HG03378 (cell line): ENCODE results near the gene ZFR2.
A peak's percentile ranks its signal among the peaks of the same experiment; 100 is the strongest.
"Not testable (repeated sequence)": the region's sequence is repeated elsewhere in the genome, so short reads cannot be mapped to it uniquely, and the experiment has no call there.

ENCODE experiments used
- ATAC-seq: cut with Tn5 transposase; IDR thresholded peaks from one replicate; pipeline ENCODE4 v1.9.1; 2021; ENCODE audit warnings: mild to moderate bottlenecking, moderate library complexity; ENCODE audit not compliant: unreplicated experiment

ZFR2 gene

DNA sequence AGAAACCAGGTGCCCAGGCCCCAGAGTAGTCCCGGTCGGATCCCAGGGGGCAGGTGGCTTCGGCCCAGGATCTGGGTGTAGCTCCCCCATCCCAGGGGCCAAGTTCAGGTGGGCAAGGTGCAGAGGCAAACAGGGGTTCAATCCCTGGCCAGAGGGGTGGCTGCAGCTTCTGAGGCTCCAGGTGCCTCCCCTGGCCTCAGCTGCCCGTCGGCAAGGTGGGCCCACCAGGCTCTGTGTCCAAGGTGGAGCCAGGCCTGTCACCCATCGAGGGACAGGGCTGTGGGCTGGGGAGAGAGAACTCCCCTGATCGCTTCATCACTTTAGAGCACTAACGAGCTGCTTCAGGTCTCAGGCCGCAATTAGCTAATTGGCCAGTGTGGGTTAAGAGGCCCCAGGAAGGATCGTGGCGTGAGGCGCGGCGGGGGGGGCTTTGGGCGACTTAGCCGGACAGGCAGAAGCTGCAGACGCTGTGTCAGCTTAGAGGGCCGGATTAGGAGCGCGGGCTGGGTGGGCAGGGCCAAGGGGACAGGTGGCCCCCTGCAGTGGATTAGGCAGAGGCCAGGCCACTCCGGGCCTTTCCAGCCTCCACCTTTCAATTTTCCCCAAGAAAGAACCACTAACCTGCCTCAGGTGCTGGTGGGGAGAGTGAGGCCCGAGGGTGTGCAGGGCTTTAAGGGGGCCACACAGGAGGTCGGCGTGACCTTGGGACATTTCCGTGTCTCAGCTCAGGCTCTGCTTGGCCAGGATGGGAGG, 94.0 kb downstream of the ZFR2 start:
- ATAC-seq, result no peak

DNA sequence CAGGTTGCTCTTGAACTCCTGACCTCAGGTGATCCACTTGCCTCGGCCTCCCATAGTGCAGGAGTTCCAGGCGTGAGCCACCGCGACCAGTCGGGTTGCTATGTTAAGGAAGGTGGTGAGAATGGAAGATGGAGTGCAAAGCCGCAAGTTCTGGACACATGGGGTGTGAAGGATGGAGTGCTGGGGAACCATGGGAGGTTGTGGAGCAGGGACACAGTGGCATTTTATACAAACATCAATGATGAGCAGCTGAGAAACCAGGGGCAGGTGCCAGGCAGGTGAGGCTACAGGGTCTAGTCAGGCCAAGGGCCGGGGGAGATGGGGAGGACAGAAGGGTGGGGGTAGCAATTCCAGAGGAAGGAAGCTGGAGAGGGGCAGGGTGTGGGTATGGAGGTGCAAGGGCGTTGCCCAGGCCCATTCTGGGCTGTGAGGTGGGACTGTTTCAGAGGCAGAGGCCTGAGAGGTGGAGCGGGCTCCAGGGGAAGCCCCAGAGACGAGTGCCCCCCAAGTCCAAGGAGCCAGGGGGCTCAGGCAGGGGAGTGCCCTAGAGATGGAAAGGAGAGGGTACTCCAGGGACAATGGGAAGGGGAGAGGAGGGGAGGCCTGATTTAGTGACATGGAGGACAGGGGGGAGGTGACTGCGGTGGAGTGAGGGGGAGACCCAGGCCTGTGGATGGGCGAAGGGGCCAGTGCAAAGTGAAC, 94.9 kb downstream of the ZFR2 start:
- ATAC-seq, result no peak

DNA sequence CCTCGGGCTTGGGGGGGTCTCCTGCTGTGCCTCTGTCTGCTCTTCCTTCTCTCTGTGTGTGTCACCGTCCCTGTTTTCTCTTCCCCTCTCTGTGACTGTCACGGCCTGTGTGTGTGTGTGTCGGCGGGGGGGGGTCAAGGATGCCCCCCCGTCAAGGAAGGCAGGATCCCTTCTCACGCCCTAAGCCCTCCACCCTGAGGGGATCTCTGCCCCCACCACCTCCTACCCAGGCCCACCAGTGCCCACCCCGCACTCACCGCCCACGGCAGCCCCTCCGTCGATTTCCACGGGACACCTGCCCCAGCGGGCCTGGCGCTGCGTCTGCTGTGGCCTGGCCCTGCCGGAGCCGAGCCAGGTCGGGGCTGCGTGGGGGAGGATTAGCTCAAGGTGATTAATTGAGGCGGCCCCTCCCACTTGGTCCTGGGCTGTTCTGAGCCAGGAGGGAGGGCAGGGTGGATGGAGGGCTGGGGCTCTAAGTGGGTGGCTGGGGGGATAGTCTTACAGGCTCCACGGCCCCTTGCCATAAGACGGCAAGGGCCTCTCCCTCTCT, 96.9 kb downstream of the ZFR2 start, which contains the start of gene RAX2:
Gene RAX2 (minus strand): TSS at position 323 of the 550 bp plus-strand sequence. CDS start 486 bp downstream, outside the sequence.
- ATAC-seq, result no peak

DNA sequence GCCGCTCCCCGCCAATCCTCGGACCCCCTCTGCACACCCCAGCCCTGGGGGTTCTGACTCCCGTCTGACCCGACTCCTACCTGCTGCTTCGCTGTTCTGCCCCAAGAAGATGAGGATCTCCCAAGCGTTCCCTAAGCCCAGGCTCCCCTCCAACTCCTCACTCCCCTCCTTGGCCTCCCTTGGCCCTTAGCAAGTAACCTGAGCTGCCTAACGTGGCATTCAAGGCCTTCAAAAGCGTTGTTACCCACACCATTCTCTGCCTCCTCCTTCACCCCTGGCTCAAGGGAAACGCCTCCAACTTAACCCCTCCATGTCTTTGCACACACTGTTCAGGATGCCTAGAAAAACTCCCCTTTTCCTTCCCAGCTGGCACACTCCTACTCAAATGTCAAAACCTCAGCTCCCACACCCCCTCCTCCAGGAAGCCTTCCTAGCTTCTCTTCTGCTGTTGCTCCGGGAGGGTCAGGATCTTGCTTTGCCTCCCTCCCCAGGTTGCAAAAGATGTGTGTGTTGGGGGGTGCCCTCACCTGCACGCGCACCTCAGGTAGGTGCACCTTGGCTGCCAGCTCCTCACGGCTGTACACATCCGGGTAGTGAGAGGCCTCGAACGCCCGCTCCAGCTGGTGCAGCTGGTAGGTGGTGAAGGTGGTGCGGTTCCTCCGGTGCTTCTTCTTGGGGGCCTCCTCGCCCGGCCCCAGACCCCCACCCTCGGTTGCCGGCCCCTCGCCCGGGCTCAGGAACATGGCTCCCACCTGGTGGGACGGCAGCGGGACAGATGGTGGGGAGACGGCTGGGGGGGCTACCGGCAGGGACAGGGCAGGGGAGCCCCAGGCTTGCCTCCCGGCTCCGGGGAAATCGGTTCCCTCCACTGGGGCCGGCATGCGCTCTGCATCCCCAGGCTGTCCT, 97.6 kb downstream of the ZFR2 start:
- ATAC-seq, result no peak

DNA sequence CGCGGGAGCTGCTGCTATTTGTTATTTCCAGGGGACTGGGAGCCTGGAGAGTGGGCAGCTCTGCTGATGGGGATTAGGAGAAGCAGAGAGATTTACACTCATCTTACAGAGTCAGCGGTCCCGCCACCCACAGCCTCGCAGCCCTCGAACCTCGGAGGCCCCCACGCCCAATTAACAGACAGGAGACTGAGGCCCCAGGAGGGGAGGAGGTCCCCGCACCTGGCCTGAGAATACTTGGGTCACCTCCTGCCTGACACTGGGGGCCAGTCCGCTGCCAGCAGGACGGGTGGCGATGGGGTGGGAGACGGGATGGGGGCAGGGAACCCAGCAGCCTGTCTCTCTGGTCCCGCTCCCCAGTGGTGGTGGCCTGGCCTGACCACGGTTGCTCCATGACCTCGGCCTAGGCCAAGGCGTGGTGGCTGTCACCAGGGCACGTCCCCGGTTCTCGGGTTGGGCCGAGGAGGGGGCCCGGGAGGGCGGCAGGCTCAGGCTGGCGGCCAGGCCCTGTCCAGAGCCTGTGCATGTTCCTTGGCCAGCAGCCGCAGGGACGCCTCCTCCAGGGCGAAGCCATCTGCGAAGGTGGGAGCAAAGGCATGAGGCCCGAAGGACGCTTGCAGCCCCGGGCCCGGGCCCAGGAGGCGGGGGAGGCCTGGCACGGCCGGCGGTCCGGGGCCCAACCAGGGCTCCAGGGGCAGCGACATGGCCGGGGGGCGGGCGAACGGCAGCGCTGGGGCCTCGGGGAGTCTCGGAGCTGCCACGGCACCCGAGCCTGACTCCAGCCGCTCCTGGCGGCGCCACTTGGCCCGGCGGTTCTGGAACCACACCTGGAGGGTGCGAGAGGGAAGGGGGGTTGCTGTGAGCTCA, 98.5 kb downstream of the ZFR2 start:
- ATAC-seq, result no peak

DNA sequence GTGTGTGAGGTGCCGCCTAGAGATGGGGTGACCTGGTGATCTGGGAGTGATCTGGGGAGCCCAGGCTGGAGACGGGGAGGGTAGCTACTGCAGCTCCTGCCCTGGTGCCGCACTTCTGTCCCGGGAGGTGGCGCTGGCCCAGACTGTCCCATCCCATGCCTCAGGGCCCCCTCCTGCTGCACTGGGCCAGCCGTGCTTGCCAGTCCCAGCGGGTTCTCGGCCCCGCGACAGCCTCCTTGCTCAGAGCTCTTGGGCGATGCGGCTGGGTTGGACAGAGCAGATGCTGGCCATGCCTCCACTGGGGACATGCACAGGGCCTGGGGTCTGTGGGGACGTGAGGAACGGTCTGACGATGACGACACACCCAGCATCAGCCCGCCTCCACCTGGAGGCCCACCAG, 99.3 kb downstream of the ZFR2 start:
- ATAC-seq, result no peak

DNA sequence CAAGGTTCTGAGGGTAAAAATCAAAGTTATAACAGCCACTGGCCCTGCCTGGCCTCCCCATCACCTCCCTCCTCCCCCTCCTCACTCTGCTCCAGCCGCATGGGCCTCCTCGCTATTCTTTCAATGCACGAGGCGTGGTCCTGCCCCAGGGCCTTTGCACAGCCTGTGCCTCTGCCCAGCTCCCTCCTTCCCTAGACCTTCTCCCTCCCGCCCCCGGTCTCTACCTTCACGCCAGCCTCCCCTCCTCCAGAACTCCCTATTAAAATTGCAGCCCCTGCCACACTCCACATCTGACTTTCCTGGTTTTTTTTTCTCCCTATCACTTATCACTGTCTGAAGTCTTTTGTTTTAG, 100.1 kb downstream of the ZFR2 start:
- no peak for ATAC-seq

DNA sequence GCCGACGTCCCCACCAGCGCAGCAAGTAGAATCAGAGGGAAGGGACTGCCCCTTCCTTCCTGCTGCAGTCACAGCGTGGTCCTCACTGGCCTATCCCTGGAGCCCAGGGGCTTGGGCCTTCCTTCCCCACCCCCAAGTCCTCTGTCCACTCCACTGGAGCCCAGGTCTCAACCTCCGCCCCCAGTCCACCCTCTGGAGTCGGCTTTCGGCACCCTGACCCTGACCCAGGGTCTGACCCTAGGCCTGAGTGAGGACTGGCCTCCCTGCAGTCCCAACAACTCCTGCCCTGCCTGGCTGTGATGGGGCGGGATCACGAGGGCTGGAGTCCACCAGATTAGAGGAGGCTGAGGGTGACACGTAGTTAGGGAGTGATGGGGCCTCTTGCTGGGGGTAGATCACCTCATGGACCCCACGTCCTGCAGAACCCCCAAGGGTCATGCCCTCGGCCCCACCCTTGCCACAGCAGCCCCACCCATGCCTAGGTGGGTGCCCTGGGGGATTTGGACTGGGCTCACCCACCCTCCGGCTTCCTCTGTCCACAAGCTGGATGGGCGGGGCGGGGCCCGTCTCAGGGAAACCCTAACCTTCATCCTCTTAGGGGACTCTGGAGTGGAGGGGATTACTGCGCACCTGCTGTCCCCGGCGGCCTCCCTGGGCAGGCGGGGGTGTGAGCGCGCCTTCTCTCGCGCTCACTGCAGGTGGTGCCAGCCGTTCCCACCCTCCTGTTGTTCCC, 100.7 kb downstream of the ZFR2 start:
- ATAC-seq, result no peak

DNA sequence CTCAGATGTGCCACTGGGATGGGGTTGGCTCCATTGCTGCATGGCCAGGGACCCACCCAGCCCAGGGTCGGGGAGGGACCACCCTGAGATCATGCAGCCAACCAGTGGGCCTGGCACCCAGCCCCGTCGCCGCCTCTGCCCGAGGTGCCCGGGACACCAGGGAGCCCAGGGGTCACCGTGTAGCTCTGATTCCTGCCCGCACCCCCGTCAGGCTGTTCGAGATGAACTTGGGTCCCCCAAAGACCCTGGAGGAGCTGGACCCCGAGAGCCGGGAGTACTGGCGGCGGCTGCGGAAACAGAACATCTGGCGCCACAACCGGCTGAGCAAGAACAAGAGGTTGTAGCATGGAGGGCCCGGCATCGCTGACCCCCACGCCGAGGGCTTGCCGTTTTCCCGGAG, 101.8 kb downstream of the ZFR2 start:
- no peak for ATAC-seq

DNA sequence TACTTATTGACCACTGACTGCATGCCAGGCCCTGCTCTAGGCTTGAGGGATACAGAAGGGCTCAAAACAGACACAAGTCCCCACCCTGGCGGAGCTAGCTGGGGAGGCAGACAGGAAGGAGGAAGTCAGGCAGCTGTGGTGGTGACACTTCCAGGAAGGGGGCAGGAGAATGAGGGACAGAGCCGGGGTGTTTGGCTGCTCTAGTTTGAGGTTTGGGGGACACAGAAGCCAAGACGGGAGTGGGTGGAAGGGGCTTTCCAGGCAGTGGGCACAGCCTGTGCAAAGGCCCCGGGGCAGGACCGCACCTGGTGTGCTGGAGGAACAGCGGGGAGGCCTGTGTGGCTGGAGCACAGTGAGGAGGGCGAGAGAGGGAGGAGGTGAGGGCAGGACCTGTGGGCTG, 102.3 kb downstream of the ZFR2 start:
- ATAC-seq, result no peak

DNA sequence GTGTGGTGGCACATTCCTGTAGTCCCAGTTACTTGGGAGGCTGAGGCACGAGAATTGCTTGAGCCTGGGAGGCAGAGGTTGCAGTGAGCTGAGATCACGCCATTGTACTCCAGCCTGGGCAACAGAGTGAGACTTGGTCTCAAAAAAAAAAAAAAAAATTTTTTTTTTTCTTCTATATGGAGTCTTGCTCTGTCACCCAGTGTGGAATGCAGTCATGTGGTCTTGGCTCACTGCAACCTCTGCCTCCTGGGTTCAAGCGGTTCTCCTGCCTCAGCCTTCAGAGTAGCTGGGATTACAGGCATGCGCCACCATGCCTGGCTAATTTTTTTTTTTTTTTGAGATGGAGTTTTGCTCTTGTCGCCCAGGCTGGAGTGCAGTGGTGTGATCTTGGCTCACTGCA, 103.1 kb downstream of the ZFR2 start:
- ATAC-seq, result not testable (repeated sequence)

DNA sequence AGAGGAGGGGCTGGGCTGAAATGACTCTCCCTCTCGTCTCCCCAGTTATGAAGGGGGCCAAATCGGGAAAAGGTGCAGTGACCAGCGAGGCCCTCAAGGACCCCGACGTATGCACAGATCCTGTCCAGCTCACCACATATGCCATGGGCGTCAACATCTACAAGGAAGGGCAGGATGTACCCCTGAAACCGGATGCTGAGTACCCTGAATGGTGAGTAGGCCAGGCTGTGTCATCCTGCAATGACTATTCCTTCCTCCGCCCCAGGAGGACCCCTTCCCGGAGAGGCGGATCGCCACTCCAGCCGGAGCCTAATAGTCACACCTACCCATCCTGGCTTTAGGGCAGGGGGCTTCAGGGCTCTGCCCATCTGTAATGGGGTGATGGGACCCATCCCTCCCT, 103.7 kb downstream of the ZFR2 start:
- ATAC-seq, result no peak

DNA sequence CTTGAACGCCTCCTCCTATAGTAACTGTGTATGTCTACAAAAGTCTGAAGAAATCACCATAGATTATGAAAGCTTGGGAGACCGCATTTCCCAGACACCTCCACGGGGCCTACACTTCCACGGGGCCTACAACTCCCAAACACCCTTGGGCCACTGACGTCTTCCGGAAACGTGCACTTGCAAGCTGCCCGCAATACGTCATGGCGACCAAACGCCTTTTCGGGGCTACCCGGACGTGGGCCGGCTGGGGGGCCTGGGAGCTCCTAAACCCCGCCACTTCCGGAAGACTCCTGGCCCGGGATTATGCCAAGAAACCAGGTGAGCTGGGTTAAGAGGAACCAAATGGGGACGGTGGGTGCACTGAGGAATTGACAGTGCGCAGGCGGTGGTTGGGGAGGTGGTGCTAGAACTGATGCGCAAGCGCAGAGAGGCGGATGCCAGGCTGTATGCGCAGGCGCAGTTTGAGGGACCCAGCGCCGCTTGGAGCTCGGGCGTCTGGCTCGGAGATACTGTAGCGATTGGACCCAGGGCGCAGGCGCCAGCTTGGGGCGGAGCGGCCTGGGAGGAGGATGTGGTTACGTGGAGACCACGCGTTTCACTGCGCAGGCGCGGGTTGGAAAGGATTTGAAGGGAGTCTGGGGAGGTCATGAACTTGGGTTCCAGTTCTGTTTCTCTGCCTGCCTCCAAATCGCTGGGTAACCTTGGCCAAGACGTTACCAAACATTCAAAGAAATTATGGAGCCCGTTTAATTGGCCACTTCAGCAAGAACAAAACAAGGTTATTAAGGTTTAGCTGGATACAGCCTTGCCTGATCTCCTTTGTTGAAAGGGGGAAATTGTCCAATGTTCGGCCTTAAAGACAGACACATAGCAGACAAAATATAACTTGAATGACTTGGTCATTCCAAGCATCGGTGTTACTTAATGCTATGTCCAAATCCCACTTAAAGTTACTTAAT, 106.1 kb downstream of the ZFR2 start, which contains the start of gene MRPL54:
Gene MRPL54 (plus strand): TSS at position 182 of the 959 bp plus-strand sequence. CDS start 19 bp downstream, at position 201.
- peak; percentile 68 for ATAC-seq

DNA sequence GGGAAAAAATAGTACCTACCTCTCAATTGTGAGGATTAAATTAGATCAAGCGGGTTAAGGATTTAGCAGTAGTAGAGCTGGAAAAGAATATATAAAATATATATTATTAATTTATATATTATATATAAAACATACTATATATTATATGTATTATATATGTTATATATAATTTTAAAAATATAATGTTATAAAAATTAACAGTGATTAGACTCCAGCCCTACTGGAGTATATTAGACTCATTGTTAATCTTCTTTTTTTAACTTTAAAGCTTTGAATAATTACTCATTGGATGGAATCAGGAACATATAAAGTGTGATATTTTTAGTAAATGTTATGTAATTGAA, 106.7 kb downstream of the ZFR2 start:
- no peak for ATAC-seq

DNA sequence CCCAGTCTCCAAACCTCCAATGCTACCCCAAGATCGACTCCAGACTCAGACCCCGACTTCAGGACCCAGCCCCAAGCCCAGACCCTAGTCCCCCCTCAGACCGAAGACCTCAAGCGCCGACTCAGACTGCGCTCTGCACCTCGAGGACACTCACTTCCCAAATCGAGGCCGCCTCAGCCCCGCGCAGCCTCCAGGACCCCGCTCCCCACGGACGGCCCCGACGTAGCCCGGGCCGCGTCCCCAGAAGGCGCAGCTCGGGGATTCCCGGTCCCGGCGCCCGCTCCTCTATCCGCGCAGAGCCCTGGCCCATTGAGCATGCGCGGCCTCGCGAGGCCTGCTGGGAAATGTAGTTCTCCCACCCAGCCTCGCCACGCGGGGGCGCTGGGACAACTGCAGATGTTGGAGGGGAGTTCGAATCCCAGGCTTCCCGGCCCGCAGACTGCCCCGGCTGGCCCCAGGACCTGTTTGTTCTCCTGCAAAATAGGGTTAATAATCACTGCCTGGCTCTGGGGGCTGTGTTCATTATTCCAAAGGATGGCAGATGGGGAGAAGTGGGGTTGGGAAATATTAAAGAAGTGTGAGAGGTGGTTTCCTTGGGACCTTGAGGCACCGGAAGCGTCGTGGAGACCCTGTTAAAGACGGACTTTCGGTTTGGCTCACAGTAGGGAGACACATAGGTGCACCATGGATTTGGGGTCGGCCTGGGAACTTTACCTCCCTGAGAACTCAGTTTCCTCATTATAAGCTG, 107.3 kb downstream of the ZFR2 start, which contains the start of gene APBA3:
Gene APBA3 (minus strand): TSS at position 311 of the 748 bp plus-strand sequence. CDS start 1,428 bp downstream, outside the sequence.
- ATAC-seq, result peak; percentile 34

DNA sequence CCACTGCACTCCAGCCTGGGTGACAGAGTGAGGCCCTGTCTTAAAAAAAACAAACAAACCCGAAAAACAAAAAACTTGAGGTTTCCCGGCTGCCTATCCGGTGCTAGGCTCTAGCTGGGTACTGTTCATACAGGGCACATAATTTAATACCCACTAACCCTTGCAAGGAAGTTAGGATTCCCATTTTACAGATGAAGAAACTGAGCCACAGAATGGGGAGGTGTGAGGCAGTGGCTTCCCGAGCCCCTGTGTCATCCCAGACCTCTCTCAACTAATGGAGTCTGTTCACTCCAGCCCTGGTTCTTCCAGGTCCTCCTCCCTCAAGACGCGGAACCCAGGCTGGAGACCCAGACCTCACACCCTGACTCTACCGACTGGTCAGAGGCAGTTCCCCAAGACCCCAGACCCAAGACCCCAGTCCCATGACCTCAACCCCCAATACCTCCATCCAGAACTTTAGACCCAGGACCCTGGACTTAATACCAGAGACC, 107.9 kb downstream of the ZFR2 start:
- no peak for ATAC-seq

DNA sequence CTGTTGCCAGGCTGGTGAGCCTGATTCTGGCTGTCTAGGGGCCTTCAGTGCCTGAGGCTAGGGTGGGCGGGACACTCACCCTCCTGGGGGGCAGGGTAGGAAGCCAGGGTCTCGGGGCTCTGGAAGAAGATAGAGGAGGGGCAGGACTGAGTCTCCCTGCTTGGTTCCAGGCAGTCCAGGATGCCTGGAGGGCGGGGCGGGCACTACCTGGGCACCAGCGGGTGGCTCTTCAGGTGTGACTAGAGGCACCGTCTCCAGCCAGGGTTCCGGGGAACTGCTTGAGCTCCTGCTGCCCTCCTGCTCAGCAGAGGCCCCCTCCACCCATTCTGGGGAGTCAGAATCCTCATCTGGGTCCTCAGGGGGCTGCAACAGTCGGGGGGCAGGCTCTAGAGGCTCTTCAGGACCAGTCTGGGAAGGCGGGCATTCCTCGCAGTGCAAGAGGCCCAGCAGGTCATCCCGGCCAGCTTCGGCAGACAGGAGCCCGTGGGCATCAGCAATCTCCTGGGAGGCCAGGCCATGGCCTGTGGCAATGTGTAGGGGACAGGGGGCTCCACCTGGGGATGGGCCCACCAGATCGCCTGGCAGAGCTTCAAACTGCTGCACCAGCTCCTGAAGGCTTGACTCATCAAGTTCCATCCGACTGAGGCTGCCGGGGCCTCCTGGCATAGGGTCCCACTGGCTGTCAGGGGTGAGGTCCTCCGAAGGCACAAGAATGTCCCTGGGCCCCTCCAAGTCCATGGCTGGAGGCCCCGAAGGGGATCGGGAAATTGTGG, 109.2 kb downstream of the ZFR2 start:
- no peak for ATAC-seq
